Activated CD4-positive, alpha-beta memory T cell treated with anti-CD3 and anti-CD28 coated beads for 36 hours (primary cell): ENCODE results near the gene HNRNPR. TPM values are rescaled to one million over a fixed set of nuclear protein-coding genes. Genes with fewer than 3 reads are reported as not detected.

Experiments used
- CTCF ChIA-PET: fragments of 350-600 bp; sonication (Branson Sonifier 250); formaldehyde crosslinking; loops from one replicate; lab custom pipeline; 2021; ENCODE audit warnings: antibody characterized with exemption, inconsistent platforms; lab: Charles Lee
- POLR2A ChIA-PET: fragments of 350-600 bp; sonication (Branson Sonifier 250); formaldehyde crosslinking; loops from one replicate; lab custom pipeline; 2021; ENCODE audit warnings: antibody characterized with exemption; lab: Charles Lee
- DNase-seq: peaks from one replicate; pipeline ENCODE4 v3.0.0-alpha.2; 2020
- H3K27ac Mint-ChIP-seq: one replicate; pipeline ENCODE4 v1.8.0; 2021; ENCODE audit warnings: mixed read lengths
- H3K27me3 Mint-ChIP-seq: one replicate; pipeline ENCODE4 v1.8.0; 2021; ENCODE audit warnings: mixed read lengths
- H3K36me3 Mint-ChIP-seq: one replicate; pipeline ENCODE4 v1.8.0; 2021; ENCODE audit warnings: mixed read lengths
- H3K4me1 Mint-ChIP-seq: one replicate; pipeline ENCODE4 v1.8.0; 2021; ENCODE audit warnings: low read depth, mixed read lengths
- H3K4me3 Mint-ChIP-seq: one replicate; pipeline ENCODE4 v1.8.0; 2021; ENCODE audit warnings: mild to moderate bottlenecking, mixed read lengths
- H3K9me3 Mint-ChIP-seq: one replicate; pipeline ENCODE4 v1.8.0; 2021; ENCODE audit warnings: mixed read lengths
- intact Hi-C: fragments of 100-400 bp; cut with micrococcal nuclease; formaldehyde crosslinking; loops from one replicate; pipeline ENCODE4 v1.15.1; 2023
- total RNA-seq, 2 experiments: library from RNA; stranded (reverse); gene quantifications; one replicate each; pipeline ENCODE4 v1.2.3, GENCODE V29; 2021

The HNRNPR gene
- 100 to 1,000 TPM; 180 to 183 TPM for total RNA-seq

DNA sequence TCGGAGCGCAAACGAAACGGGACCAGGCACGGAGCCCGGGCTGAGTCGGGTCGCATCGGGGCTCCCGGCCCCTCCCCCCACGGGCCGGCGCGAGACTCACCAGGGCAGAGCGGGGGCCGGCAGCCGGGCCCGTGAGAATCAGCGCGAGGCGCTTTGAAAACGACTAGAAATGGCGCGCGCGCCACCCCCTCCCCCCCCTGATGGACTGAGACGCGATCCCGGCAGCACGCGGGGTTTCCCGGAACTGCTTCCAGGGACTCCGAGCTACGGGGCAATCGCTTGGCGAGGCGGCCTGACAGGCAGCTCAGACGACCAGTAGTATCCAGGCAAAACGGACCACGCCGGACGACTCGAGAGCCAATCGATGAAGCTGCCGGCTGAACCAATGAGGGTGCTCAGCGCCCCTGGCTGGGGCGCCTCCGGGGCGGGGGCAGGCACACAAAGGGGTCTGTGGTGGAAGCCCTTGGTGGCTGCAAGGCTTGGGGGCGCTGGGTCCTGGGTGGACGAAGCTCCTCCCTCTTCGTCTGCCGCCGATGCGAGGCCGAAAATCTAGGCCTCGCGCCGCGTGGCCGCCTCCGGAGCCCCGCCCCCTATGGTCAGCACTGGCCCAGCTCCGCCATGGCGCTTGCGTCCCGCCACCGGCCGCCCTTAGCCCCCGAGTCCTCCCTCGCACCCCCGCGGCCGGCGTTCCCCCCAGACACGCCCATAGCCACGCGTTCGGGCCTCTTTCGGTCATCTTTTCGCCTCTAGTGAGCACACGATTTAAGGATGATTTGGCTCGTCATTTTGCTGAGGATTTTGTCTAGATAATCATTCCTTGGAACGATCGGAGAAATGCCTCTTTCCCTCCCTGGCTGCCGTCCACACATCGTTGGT lies at the start of gene HNRNPR:
TSS of gene HNRNPR (minus strand) at position 174 of the 876 bp plus-strand sequence. CDS start 3,276 bp downstream, outside the sequence.
- ChIA-PET POLR2A (interaction anchor here (0.5 to 3.0 kb wide), 11 partner anchors 9 to 400 kb away, joined by 3 to 65 read pairs (median 4); partner anchors contain the start of genes KDM1A, LUZP1, RPL11 and ZNF436), CTCF (interaction anchor here (0.7 to 2.5 kb wide), 6 partner anchors 17 to 1304 kb away, joined by 3 to 20 read pairs (median 4); partner anchors contain the start of gene RPL11)
- peaks cover 31% of the 10 kb centered on the region for H3K36me3 Mint-ChIP-seq
- H3K4me3 Mint-ChIP-seq: peak within 1 kb of the TSS; percentile 91
- intact Hi-C loops: loop anchor here (1.0 to 10.0 kb wide), 4 partner anchors 24 to 280 kb away; partner anchors contain the start of gene E2F2
- no peaks in the 10 kb centered on the region for H3K27me3 Mint-ChIP-seq
- H3K4me1 Mint-ChIP-seq: peaks cover 41% of the 10 kb centered on the region
- H3K9me3 Mint-ChIP-seq: no peaks in the 10 kb centered on the region
- H3K27ac Mint-ChIP-seq: peak within 1 kb of the TSS; percentile 96
- peak; percentile 100 for DNase-seq

DNA sequence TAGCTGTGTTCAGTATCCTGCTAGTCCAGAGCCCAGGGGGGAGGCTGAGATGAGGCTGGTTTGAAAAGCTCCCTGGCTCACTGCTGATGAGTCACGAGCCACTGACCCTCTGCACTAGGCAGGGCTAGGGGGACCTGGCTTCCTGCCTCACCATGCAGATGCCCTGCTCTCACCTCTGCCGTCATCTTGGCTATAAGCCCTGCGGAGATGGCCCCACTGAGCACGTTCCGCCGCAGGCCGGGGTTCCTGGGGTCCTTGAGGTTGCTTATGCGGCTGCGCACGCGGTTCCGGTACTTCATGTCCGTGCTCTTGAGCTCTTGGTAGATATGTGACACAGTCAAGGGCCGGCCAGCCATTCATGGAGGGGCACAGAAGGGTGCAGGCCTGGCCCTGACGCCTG lies 49.6 kb upstream of the HNRNPR start:
- CTCF ChIA-PET: interaction anchor here (2.4 kb wide), 1 partner anchor 10 kb away, joined by 11 read pairs; no protein-coding TSS in a partner anchor
- DNase-seq: no peak
- no peak overlapping the region for H3K27ac Mint-ChIP-seq
- H3K9me3 Mint-ChIP-seq: no peaks in the 10 kb centered on the region
- peaks cover 3% of the 10 kb centered on the region for H3K4me1 Mint-ChIP-seq
- no peak overlapping the region for H3K4me3 Mint-ChIP-seq
- intact Hi-C loops: no loop called here
- H3K36me3 Mint-ChIP-seq: peaks cover 3% of the 10 kb centered on the region
- POLR2A ChIA-PET: no interaction called here
- H3K27me3 Mint-ChIP-seq: no peaks in the 10 kb centered on the region

DNA sequence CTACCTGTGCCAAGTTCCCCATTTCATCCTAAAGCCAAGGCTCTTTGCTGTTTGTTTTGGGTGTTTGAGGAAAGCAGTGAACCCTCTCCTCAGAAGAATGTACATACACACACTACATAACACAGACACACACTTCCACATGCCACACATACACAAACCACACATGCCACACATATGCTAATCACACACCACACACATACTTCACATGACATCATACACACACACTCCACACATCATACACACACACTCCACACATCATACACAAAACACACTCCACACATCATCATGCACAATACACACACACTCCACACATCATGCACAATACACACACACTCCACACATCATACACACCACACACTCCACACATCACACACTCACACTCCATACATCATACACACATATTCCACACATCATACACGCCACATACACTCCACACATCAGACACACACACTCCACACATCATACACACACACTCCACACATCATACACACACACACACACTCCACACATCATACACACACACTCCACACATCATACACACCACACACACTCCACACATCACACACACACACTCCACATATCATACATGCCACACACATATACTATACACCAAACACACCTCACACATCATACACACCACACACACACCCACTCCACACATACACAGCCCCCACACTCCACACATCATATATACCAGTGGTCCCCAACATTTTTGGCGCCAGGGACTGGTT lies 48.2 kb upstream of the HNRNPR start:
- peaks cover 3% of the 10 kb centered on the region for H3K4me1 Mint-ChIP-seq
- no peaks in the 10 kb centered on the region for H3K9me3 Mint-ChIP-seq
- POLR2A ChIA-PET: no interaction called here
- H3K36me3 Mint-ChIP-seq: peaks cover 3% of the 10 kb centered on the region
- H3K4me3 Mint-ChIP-seq: no peak overlapping the region
- intact Hi-C loops: no loop called here
- DNase-seq: no peak
- H3K27ac Mint-ChIP-seq: no peak overlapping the region
- no peaks in the 10 kb centered on the region for H3K27me3 Mint-ChIP-seq
- CTCF ChIA-PET: no interaction called here

- no peaks in the 10 kb centered on the region for H3K4me1 Mint-ChIP-seq
- no peaks in the 10 kb centered on the region for H3K9me3 Mint-ChIP-seq
- H3K36me3 Mint-ChIP-seq: no peaks in the 10 kb centered on the region
- H3K4me3 Mint-ChIP-seq: no peak overlapping the region
- H3K27ac Mint-ChIP-seq: no peak overlapping the region
- ChIA-PET CTCF (no interaction called here), POLR2A (interaction anchor here (0.6 kb wide), 1 partner anchor 45 kb away, joined by 4 read pairs; no protein-coding TSS in a partner anchor)
- intact Hi-C loops: no loop called here
- no peaks in the 10 kb centered on the region for H3K27me3 Mint-ChIP-seq
- no peak for DNase-seq
These were observed 45.8 kb upstream of the HNRNPR start for GRCh38 chr1:23389837-23390321.

DNA sequence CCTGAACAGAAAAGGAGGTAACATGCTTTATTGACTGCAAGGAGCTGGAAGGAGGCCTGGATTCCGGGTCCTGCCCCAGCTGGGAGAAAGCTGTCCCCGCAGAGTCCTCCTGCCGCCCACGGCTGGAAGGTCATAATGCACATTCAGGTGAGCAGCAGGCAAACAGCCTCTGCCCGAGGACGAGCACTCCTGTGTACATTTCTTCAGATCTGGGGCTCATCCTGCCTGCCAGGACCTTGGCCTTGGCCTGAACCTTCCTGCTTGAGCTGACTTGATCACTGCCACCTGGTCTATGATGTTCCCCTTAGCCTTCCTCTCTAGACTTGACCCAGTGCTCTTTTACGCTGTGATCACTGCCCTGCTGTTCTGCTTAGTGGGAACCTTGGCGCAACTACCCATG lies 43.4 kb upstream of the HNRNPR start:
- Mint-ChIP-seq H3K9me3 (no peaks in the 10 kb centered on the region), H3K4me1 (no peaks in the 10 kb centered on the region), H3K4me3 (no peak overlapping the region), H3K27me3 (no peaks in the 10 kb centered on the region), H3K27ac (no peak overlapping the region), H3K36me3 (no peaks in the 10 kb centered on the region)
- POLR2A ChIA-PET: no interaction called here
- CTCF ChIA-PET: no interaction called here
- DNase-seq: no peak
- intact Hi-C loops: no loop called here

GRCh38 chr1:23385119-23385621 lies 41.1 kb upstream of the HNRNPR start:
- H3K27ac Mint-ChIP-seq: no peak overlapping the region
- intact Hi-C loops: no loop called here
- CTCF ChIA-PET: no interaction called here
- H3K36me3 Mint-ChIP-seq: no peaks in the 10 kb centered on the region
- H3K4me3 Mint-ChIP-seq: no peak overlapping the region
- H3K9me3 Mint-ChIP-seq: no peaks in the 10 kb centered on the region
- POLR2A ChIA-PET: no interaction called here
- H3K4me1 Mint-ChIP-seq: no peaks in the 10 kb centered on the region
- no peak for DNase-seq
- H3K27me3 Mint-ChIP-seq: no peaks in the 10 kb centered on the region

GRCh38 chr1:23384312-23385058 lies 40.4 kb upstream of the HNRNPR start:
- POLR2A ChIA-PET: no interaction called here
- H3K27me3 Mint-ChIP-seq: no peaks in the 10 kb centered on the region
- intact Hi-C loops: no loop called here
- no peak overlapping the region for H3K4me3 Mint-ChIP-seq
- DNase-seq: no peak
- H3K9me3 Mint-ChIP-seq: no peaks in the 10 kb centered on the region
- CTCF ChIA-PET: no interaction called here
- H3K36me3 Mint-ChIP-seq: no peaks in the 10 kb centered on the region
- H3K4me1 Mint-ChIP-seq: no peaks in the 10 kb centered on the region
- H3K27ac Mint-ChIP-seq: no peak overlapping the region

- DNase-seq: no peak
- H3K36me3 Mint-ChIP-seq: no peaks in the 10 kb centered on the region
- no peaks in the 10 kb centered on the region for H3K4me1 Mint-ChIP-seq
- H3K9me3 Mint-ChIP-seq: no peaks in the 10 kb centered on the region
- CTCF ChIA-PET: no interaction called here
- no peak overlapping the region for H3K27ac Mint-ChIP-seq
- intact Hi-C loops: no loop called here
- no peaks in the 10 kb centered on the region for H3K27me3 Mint-ChIP-seq
- POLR2A ChIA-PET: no interaction called here
- H3K4me3 Mint-ChIP-seq: no peak overlapping the region
These were observed 39.7 kb upstream of the HNRNPR start for GRCh38 chr1:23383577-23384311.

DNA sequence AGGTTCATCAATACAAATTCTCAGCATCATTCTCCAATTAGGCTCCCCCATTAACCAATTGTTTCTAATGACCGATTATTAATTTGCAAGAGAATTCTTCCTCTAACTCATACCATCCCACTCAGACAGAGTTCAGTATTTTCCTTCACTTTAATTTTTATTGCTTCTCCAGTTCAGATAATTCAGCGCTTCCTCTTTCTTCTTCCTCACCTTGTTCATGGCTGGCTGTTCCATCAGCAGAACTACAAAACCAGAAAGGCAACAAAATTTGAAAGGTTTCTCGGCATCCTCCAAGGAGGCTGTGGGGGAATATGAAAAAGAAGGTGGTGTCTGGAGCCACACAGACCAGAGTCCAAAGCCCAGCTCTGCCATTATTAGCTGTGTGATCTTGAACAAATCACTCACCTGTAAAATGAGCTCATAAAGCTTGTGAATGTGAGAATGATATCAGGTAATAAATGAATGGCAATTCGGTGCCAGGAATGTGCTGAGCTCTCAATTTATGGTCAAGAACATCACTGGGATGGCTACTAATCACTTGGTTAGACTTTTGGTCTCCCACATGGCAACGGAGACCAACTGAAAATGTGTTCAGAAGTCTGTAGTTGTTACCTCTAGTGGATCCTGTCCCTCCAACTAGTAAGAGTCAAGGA lies 37.3 kb upstream of the HNRNPR start:
- Mint-ChIP-seq H3K4me3 (no peak overlapping the region), H3K9me3 (no peaks in the 10 kb centered on the region), H3K27me3 (no peaks in the 10 kb centered on the region), H3K4me1 (no peaks in the 10 kb centered on the region), H3K27ac (no peak overlapping the region), H3K36me3 (no peaks in the 10 kb centered on the region)
- DNase-seq: no peak
- ChIA-PET CTCF (interaction anchor here (0.6 kb wide), 1 partner anchor 196 kb away, joined by 3 read pairs; no protein-coding TSS in a partner anchor), POLR2A (interaction anchor here (0.7 kb wide), 1 partner anchor 12 kb away, joined by 3 read pairs; the partner anchor contains the start of gene ZNF436)
- intact Hi-C loops: no loop called here

- ChIA-PET CTCF (no interaction called here), POLR2A (no interaction called here)
- Mint-ChIP-seq H3K9me3 (no peaks in the 10 kb centered on the region), H3K27ac (no peak overlapping the region), H3K27me3 (no peaks in the 10 kb centered on the region), H3K36me3 (no peaks in the 10 kb centered on the region), H3K4me3 (no peak overlapping the region), H3K4me1 (no peaks in the 10 kb centered on the region)
- no peak for DNase-seq
- intact Hi-C loops: no loop called here
These were observed 36.6 kb upstream of the HNRNPR start for GRCh38 chr1:23380719-23381118.
